ENCODE results near the gene PCSK6.
"Not testable (repeated sequence)": the region's sequence is repeated elsewhere in the genome, so short reads cannot be mapped to it uniquely, and the experiment has no call there.

Gene PCSK6

DNA sequence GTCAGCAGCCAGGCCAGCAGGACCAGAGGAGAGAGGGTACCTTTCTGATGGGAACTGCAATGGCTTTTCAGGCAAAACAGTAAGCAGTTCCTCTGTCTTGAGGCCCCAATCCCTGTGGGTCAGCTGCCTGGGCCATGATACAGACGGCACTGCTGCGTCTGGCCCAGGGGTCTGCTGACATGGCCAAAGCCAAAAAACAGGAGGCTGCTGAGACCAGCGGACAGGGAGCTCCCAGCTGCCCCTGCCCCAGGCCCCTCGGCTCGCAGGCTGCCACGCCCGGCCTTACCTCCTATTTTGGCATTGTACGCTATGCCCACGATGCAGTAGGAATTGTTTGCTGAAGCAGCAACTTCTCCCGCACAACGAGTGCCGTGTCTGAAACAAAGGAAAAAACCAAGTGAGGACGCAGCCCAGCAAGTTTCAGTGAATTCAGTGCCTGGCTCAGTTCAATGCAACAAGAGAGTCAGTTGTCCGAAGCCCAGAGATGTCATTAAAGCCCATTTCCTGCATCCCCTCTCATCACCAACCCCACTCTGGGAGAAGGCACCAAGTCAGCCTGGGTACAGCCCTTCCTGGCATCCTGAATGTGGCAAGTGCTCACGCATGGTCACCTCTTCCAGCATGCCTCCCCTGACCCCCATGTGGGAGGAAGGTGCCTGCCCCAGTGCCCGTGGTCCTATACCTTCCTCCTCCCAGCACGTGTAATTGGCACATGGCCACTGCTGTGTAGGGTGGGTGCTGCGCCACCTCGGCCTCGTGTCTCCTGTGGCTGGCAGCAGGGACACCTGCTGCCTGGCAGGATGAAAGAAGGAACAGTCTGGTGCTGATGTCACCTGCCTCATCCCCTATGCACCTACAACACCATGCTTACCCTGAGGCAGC, 61.7 kb downstream of the PCSK6 start:
- no peak for DNase-seq

DNA sequence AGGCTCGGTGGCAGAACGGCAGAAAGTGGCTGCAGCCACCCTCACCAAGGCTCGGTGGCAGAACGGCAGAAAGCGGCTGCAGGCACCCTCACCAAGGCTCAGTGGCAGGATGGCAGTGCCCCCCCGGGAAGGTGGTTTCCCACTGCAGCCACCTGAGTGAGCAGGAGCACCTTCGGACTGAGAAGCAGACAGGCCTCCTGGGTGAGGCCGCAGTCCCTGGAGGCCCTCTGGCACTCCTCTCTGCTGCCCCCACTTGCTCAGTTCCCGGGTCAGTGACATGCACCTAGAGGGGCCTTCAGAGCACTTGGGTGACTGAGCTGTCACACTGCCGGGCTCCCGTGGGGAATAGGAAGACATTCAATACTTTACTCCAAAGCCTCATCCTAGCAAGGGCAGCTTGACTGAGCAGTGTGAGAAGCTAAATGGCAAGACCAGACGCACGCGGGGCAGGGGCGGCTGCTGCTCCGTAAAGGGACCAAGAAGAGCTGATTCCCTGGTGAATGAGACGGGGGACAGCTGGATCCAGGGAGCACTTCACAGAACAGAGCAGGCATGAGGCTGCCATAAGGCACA, 62.7 kb downstream of the PCSK6 start:
- DNase-seq = no peak

DNA sequence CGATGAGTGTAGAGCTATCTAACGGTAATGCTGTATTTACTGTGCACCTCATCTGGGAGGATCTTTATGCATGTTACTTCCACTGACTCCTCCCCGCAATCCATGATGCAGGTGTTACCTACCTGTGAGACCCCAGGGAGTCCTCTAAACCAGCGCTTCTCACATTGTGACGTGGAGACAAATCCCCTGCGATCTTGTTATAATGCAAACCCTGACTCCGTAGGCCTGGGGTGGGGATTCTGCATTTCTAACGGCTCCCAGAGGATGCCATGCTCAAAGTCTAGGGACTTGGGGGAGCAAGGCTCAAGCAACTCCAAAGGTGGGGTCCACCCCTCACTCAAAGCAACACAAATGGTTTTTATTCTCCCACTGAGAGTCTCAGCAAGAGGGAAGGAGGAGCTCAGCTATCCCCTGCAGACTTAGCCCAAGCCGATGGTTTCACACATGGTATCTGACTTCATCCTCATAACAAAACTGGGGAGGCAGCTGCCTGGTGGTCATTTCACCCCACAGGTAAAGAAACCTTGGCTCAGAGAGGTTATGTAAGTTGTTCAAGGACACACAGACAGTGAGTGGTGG, 63.6 kb downstream of the PCSK6 start:
- DNase-seq = no peak

DNA sequence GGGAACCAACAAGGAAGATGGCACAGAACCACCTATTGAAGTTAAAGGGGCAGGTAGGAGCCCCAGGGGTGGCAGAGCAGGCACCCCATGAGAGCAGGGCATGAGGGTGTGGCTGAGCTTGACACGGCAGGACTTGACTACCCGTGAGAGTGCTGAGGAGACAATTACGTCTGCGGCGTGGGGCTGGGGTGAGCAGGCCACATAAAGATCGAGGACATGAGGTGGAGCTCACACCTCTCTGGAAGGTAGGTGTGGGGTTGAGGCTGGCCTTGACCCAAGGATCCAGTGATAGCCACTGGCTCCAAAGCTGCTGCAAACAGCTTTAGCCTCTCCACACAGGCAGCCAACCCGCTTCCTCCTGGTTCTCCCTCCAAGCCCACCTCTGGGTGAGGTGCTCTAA, 64.5 kb downstream of the PCSK6 start:
- no peak for DNase-seq

DNA sequence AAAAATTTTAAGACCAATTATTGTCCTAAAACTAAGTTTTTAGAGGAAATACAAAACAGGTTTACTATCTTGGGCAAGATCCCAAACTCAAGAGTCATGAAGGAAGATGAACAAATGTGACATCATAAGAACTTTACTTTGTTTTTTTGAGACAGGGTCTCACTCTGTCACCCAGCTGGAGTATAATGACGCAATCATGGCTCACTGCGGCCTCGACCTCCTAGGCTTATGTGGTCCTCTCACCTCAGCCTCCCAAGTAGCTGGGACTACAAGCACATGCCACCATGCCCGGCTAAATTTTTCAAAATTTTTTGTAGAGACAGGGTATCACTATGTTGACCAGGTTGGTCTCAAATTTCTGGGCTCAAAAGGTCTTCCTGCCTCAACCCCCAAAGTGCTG, 69.3 kb downstream of the PCSK6 start:
- DNase-seq = no peak

DNA sequence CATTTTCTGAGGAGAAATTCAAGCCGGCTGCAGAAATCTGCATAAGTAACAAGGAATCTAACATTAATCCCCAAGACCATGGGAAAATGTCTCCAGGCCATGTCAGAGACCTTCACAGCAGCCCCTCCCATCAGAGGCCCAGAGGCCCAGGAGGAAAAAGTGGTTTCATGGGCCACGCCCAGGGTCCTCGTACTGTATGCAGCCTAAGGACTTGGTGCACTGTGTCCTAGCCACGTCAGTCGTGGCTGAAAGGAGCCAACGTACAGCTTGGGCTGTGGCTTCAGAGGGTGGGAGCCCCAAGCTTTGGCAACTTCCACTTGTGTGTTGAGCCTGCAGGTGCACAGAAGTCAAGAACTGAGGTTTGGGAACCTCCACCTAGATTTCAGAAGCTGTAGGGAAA, 73.0 kb downstream of the PCSK6 start:
- DNase-seq = not testable (repeated sequence)

GRCh38 chr15:101413239-101413638, 76.3 kb downstream of the PCSK6 start:
- no peak for DNase-seq

- no peak for DNase-seq
Observed at GRCh38 chr15:101411581-101411980, 77.9 kb downstream of the PCSK6 start.

DNA sequence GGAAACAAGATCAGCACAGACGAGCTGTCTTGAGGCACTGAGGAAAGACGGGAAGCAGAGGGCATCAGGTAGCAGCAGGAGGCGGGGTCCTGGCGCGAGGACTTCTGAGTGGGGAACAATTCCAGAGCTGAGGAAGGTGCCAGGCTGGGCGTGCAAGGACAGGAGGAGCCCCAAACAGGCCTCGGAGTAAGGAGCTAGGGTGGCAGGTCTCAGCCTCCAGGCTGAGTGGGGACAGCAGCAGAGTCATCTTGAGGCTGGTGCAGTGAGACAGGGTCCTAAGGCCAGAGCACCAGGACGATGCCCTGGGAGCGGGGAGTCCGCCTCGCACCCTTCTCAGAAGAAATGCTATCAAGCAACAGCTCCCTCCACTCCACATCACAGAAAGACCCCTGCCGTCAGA, 78.4 kb downstream of the PCSK6 start:
- no peak for DNase-seq

GRCh38 chr15:101410612-101411011, 78.9 kb downstream of the PCSK6 start:
- no peak for DNase-seq

DNA sequence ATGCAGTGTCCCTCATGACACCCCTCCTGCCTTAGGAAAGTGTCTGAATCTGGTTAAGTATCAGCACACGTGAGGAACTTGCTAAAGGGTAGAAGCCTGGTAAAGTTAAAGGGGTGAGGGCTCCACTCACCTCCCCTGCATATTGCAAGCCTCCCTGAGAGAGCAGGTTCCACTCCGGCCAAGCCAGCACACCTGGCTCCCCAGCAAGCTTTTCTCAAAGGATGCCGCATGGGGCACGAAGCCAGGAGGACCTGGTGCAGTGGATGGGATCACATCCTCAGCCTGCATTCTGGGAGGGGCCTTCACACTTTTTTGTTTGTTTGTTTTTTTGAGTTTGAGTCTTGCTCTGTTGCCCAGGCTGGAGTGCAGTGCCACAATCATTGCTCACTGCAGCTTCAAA, 79.9 kb downstream of the PCSK6 start:
- DNase-seq = no peak

GRCh38 chr15:101407966-101408775, 81.3 kb downstream of the PCSK6 start:
- DNase-seq = no peak

DNA sequence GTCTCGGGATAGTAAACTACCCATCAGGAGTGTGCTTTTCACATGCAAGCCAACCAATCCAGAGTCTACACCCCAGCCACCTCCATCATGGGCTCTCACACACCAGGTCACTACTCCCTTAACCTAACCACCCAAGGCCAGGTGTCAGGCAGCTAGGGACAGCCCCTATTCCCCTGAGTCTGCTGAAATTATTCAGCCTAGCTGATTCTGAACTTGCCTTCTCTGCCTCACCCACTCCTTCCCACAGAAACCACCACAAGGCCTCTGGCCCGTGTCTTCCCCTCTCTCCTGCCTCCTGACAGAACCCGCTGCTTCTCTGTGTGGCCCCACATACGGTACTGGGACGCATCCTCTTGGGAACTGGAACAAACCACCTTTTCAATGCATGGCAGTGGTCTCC, 82.1 kb downstream of the PCSK6 start:
- no peak for DNase-seq

- DNase-seq = no peak
Observed at GRCh38 chr15:101406526-101407195, 82.8 kb downstream of the PCSK6 start.

- DNase-seq = no peak
Observed at GRCh38 chr15:101406036-101406435, 83.5 kb downstream of the PCSK6 start.

DNA sequence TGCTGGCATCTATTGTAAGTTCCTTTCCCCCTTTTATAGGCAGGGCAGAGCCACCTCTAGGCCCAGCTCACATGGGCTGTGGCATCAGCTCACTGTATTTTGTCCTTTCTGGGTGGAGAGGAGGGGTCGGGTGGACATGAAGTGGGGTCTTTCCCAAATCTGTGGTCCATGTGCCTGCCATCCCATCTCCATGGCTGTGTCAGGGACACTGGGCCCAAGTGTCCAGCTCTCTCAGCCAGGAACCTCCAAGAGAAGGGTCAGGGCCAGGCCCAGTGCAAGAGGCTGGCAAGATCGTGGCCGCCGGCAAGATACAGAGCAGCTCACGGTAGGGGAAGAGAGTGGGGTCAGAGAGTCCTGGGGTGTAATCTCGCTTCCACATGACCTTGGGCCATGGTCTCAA, 85.3 kb downstream of the PCSK6 start:
- no peak for DNase-seq

DNA sequence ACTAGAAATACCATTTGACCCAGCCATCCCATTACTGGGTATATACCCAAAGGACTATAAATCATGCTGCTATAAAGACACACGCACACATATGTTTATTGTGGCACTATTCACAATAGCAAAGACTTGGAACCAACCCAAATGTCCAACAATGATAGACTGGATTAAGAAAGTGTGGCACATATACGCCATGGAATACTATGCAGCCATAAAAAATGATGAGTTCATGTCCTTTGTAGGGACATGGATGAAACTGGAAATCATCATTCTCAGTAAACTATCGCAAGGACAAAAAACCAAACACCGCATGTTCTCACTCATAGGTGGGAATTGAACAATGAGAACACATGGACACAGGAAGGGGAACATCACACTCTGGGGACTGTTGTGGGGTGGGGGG, 86.6 kb downstream of the PCSK6 start:
- DNase-seq = not testable (repeated sequence)

DNA sequence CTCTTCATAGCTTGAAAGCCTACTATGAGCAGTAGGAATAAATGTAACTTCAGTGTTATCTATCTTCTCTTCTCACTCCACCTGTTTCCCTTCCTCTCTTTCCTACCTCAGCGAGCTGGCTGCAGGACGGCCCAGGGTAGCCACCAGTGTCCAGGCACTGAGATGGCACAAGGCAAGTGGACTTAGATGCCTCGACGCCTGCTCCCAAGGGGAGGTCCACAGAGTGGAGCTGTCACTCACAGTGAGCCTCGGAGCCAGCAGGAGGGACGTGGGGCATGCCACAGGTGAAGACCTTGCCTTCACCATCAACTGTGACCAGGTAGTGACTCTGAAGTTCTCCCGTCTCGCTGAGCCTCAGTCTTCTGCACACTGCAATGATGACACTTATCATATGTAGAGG, 88.2 kb downstream of the PCSK6 start:
- DNase-seq = no peak

- DNase-seq = no peak
Observed at GRCh38 chr15:101399431-101399830, 90.1 kb downstream of the PCSK6 start.

- DNase-seq = no peak
Observed at GRCh38 chr15:101398247-101398646, 91.3 kb downstream of the PCSK6 start.

DNA sequence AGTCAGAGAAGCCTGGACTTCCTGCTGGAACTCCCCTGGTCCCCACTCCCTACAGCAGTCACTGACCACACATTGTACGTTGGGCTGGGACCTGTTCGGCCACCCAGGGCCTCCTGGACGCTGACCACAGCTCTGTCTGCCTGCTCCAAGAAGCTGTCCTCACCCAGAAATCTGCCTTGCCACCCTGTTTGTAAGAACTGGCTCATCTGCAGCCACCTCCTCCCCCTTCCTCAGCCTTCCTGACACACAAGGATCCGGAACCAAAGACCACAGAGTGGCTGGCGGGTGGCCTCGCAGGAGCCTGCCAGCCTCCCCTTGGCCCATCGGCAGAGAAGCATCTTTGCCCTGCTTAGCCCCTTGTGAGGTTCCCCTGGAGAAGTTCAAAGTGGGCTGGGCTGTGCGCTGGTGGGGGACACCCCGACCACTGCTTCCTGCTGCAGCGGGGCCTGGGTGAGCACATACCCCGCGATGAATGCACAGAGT, 91.9 kb downstream of the PCSK6 start:
- DNase-seq = no peak

DNA sequence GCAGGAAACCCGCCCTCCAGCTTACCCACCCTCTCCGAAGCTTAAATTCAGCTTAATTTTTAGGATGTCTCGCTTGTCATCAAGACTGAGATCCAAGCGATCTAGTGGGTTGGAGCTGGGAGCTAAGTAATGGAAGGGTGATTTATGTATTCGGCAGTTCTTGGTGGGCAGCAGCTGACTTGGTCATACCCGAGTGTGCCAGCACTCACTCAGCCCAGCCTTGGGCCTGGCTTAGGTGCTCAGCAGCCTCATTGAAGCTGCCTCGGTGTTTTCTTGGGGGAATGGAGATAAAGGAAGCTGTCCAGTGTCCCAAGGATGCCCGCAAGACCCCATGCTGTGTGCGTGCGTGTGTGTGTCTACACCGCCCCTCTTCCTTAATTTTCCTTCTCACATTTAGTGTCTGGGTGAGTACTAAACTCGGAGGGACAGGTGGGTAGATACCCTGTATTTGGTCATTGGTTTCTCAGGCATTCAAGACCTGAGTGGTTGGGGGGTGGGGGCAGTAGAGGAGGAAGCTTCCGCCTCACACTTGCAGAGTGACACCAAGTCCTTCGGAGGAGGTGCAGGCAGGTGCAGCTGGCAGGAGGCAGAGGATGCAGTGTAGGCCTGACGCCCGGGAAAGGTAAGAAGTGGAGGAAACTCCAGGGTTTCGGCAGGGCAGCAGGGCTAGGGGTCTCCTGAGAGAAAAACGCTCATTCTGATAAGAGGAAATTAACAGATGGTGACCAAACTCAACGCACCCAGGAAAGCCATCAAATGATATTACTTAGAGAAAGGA, 92.8 kb downstream of the PCSK6 start:
- DNase-seq = no peak
